HAP-1 (cell line): Measurements from ENCODE around the gene ACYP1.

Experiments used
- DNase-seq, 2 experiments: peaks; one replicate each; pipeline ENCODE4 v3.0.0-alpha.2; 2016 to 2020; ENCODE audit warnings: low spot score in 2 of 2
- H3K27me3 ChIP-seq: fragments of 250-450 bp; sonication (Bioruptor Pico); 2 replicates; pipeline ENCODE4 v1.5.1; 2020; ENCODE audit warnings: low read depth, mild to moderate bottlenecking, moderate library complexity
- H3K36me3 ChIP-seq: fragments of 250-450 bp; sonication (Bioruptor Pico); replicated peaks from 2 replicates; pipeline ENCODE4 v1.5.1; 2020; ENCODE audit warnings: mild to moderate bottlenecking
- H3K4me1 ChIP-seq: fragments of 250-450 bp; sonication (Bioruptor Pico); 2 replicates; pipeline ENCODE4 v1.5.1; 2020; ENCODE audit warnings: mild to moderate bottlenecking
- H3K4me3 ChIP-seq: fragments of 250-450 bp; sonication (Bioruptor Pico); 2 replicates; pipeline ENCODE4 v1.5.1; 2020; ENCODE audit warnings: mild to moderate bottlenecking, moderate library complexity
- H3K9me3 ChIP-seq: fragments of 250-450 bp; sonication (Bioruptor Pico); 2 replicates; pipeline ENCODE4 v1.5.1; 2020; ENCODE audit warnings: mild to moderate bottlenecking, moderate library complexity
- in situ Hi-C: fragments of 300-500 bp; cut with MboI; formaldehyde crosslinking; loops from 3 replicates; pipeline ENCODE4 v1.14.3; 2020; ENCODE audit warnings: low sequenced_read_pairs, inconsistent platforms, mixed read lengths

ACYP1 gene

GRCh38 chr14:75042035-75042434 is 21.8 kb downstream of the ACYP1 start:
- Histone ChIP-seq H3K9me3 (no peaks in the 10 kb centered on the region), H3K4me1 (no peaks in the 10 kb centered on the region; the same call in 1 of the 2 replicates), H3K36me3 (no peaks in the 10 kb centered on the region), H3K4me3 (no peak overlapping the region), H3K27me3 (peaks cover 6% of the 10 kb centered on the region)
- in situ Hi-C loops, result no loop called here
- DNase-seq, result no peak

- no peak overlapping the region for H3K4me3 ChIP-seq
These were observed 22.2 kb downstream of the ACYP1 start for GRCh38 chr14:75041613-75042012.

GRCh38 chr14:75040959-75041358 is 22.9 kb downstream of the ACYP1 start:
- Histone ChIP-seq H3K9me3 (no peaks in the 10 kb centered on the region), H3K27me3 (peaks cover 3% of the 10 kb centered on the region; the same call in 1 of the 2 replicates), H3K36me3 (no peaks in the 10 kb centered on the region), H3K4me1 (no peaks in the 10 kb centered on the region; the same call in 1 of the 2 replicates), H3K4me3 (no peak overlapping the region)
- DNase-seq, result no peak
- in situ Hi-C loops, result no loop called here

More at GRCh38 chr14:75041613-75042012, 22.2 kb downstream of the ACYP1 start:
- H3K36me3 ChIP-seq, result no peaks in the 10 kb centered on the region
- no peak for DNase-seq
- H3K4me1 ChIP-seq, result no peaks in the 10 kb centered on the region; the same call in 1 of the 2 replicates
- in situ Hi-C loops, result no loop called here
- no peaks in the 10 kb centered on the region for H3K9me3 ChIP-seq
- peaks cover 3% of the 10 kb centered on the region; the same call in 1 of the 2 replicates for H3K27me3 ChIP-seq

DNA sequence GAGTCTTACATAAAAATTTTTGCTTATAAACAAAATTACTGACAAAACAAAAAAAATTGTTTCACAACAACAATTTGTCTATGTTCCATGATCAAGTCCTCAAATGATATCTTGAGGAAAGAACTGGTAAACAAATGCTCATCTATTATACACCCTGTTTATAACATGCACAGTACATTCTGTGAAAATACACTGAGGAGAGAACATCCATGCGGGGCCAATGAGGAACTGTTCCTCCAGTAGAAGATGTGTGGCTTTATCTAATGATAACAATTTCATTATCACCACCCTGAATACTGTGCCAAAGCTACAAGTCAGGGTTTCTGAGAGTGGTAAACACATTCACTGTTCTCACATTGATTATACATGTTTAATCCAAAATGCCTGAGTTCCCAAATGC is 23.3 kb downstream of the ACYP1 start:
- Histone ChIP-seq H3K36me3 (no peaks in the 10 kb centered on the region), H3K4me1 (no peaks in the 10 kb centered on the region; the same call in 1 of the 2 replicates), H3K4me3 (no peak overlapping the region), H3K9me3 (no peaks in the 10 kb centered on the region), H3K27me3 (peaks cover 3% of the 10 kb centered on the region; the same call in 1 of the 2 replicates)
- in situ Hi-C loops, result no loop called here
- DNase-seq, result no peak

- H3K36me3 ChIP-seq, result no peaks in the 10 kb centered on the region
These were observed 30.9 kb downstream of the ACYP1 start for GRCh38 chr14:75032939-75033338.

DNA sequence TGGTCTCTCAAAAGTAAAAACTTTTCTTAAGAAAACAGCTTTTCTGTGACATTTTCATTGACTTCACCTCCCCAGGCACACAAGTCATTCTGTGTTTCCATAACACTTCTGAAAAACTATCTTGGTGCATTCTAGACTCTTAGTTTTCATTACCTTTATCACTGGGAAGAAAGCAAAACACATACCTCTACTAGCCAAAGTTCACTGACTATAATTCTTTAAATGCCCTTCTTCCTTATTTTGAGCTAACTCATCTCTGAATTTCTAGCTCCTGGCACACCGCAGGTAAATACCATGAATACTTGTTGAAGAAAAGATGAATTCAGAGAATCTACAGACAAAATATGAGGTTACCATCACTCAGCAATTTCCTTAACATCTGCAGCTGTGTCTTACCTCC is 33.7 kb downstream of the ACYP1 start:
- H3K4me1 ChIP-seq, result no peaks in the 10 kb centered on the region
- H3K27me3 ChIP-seq, result no peaks in the 10 kb centered on the region
- H3K9me3 ChIP-seq, result no peaks in the 10 kb centered on the region
- no peak overlapping the region for H3K4me3 ChIP-seq
- in situ Hi-C loops, result no loop called here
- DNase-seq, result no peak
- no peaks in the 10 kb centered on the region for H3K36me3 ChIP-seq

More at GRCh38 chr14:75032939-75033338, 30.9 kb downstream of the ACYP1 start:
- no peak for DNase-seq
- in situ Hi-C loops, result no loop called here
- Histone ChIP-seq H3K4me1 (no peaks in the 10 kb centered on the region), H3K4me3 (no peak overlapping the region), H3K9me3 (no peaks in the 10 kb centered on the region), H3K27me3 (peaks cover 3% of the 10 kb centered on the region; the same call in 1 of the 2 replicates)

- Histone ChIP-seq H3K4me3 (no peak overlapping the region), H3K36me3 (no peaks in the 10 kb centered on the region), H3K4me1 (no peaks in the 10 kb centered on the region), H3K9me3 (no peaks in the 10 kb centered on the region), H3K27me3 (peaks cover 5% of the 10 kb centered on the region; the same call in 1 of the 2 replicates)
- no peak for DNase-seq
- in situ Hi-C loops, result no loop called here
These were observed 37.9 kb downstream of the ACYP1 start for GRCh38 chr14:75025876-75026275.

DNA sequence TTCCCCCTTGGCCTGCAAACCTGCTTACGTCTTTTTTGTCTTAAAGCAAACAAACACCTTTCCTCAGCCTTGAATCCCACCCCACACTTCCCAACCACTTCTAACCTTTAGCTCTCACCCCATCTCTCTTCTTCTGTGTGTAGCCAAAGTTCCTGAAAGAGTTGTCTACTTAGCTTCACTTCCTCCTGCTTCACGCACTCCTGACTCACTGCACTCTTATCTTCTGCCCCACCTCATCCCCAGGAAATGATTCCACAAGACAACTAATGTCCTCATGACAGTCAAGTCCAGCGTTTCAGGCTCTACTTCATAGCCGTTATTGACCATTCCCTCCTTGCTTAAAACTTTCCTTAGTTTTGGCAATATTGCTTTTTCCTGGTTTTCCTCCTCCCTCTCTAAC is 38.7 kb downstream of the ACYP1 start:
- DNase-seq, result no peak
- H3K4me3 ChIP-seq, result no peak overlapping the region
- no peaks in the 10 kb centered on the region for H3K9me3 ChIP-seq
- in situ Hi-C loops, result no loop called here
- no peaks in the 10 kb centered on the region for H3K36me3 ChIP-seq
- peaks cover 5% of the 10 kb centered on the region; the same call in 1 of the 2 replicates for H3K27me3 ChIP-seq
- H3K4me1 ChIP-seq, result no peaks in the 10 kb centered on the region

DNA sequence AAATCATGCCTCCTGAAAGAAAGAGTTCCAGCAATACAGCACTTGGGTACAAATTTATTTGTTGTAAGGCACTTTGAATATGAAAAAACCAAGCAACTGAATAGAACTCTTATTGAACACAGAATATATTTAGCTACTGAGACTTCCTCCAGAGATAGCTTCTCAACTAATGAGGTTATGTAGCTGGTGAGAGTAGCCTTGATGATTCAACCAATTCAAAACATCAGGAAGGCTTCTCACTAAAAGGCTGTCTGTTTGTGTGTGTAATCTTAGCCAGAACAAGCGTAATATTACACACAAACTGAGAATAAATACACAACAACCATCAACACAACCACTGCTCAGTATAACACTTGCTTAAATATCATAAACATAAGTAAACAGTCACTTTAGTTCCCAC is 40.7 kb downstream of the ACYP1 start:
- DNase-seq, result no peak
- H3K36me3 ChIP-seq, result no peaks in the 10 kb centered on the region
- peaks cover 5% of the 10 kb centered on the region; the same call in 1 of the 2 replicates for H3K27me3 ChIP-seq
- in situ Hi-C loops, result no loop called here
- H3K4me3 ChIP-seq, result no peak overlapping the region
- no peaks in the 10 kb centered on the region for H3K4me1 ChIP-seq
- no peaks in the 10 kb centered on the region for H3K9me3 ChIP-seq

- Histone ChIP-seq H3K4me1 (no peaks in the 10 kb centered on the region), H3K4me3 (no peak overlapping the region), H3K9me3 (no peaks in the 10 kb centered on the region), H3K27me3 (peaks cover 5% of the 10 kb centered on the region; the same call in 1 of the 2 replicates), H3K36me3 (no peaks in the 10 kb centered on the region)
- DNase-seq, result peak in 1 of 2 experiments; percentile 48
- in situ Hi-C loops, result no loop called here
These were observed 41.2 kb downstream of the ACYP1 start for GRCh38 chr14:75022655-75023054.

- Histone ChIP-seq H3K9me3 (no peaks in the 10 kb centered on the region), H3K36me3 (no peaks in the 10 kb centered on the region), H3K4me3 (no peak overlapping the region), H3K27me3 (no peaks in the 10 kb centered on the region), H3K4me1 (no peaks in the 10 kb centered on the region)
- in situ Hi-C loops, result no loop called here
- DNase-seq, result no peak
These were observed 45.1 kb downstream of the ACYP1 start for GRCh38 chr14:75018694-75019093.

- no peaks in the 10 kb centered on the region for H3K27me3 ChIP-seq
- in situ Hi-C loops, result no loop called here
- no peaks in the 10 kb centered on the region for H3K9me3 ChIP-seq
- no peaks in the 10 kb centered on the region for H3K36me3 ChIP-seq
- no peaks in the 10 kb centered on the region for H3K4me1 ChIP-seq
- H3K4me3 ChIP-seq, result no peak overlapping the region
- DNase-seq, result no peak
These were observed 47.0 kb downstream of the ACYP1 start for GRCh38 chr14:75016815-75017214.

GRCh38 chr14:75015496-75015895 is 48.3 kb downstream of the ACYP1 start:
- no peaks in the 10 kb centered on the region for H3K36me3 ChIP-seq
- in situ Hi-C loops, result no loop called here
- no peaks in the 10 kb centered on the region for H3K4me1 ChIP-seq
- H3K4me3 ChIP-seq, result no peak overlapping the region
- no peaks in the 10 kb centered on the region for H3K9me3 ChIP-seq
- no peak for DNase-seq
- no peaks in the 10 kb centered on the region for H3K27me3 ChIP-seq

- Histone ChIP-seq H3K4me1 (no peaks in the 10 kb centered on the region), H3K27me3 (no peaks in the 10 kb centered on the region), H3K4me3 (no peak overlapping the region), H3K9me3 (no peaks in the 10 kb centered on the region), H3K36me3 (peaks cover 12% of the 10 kb centered on the region)
- in situ Hi-C loops, result no loop called here
- DNase-seq, result no peak
These were observed 50.5 kb downstream of the ACYP1 start for GRCh38 chr14:75013290-75013689.
